Mesenteric fat pad (tissue), 1 donor: Measurements from ENCODE around the gene HES1. TPM values are rescaled to one million over a fixed set of nuclear protein-coding genes. Genes with fewer than 3 reads are reported as not detected.
A peak's percentile ranks its signal among the peaks of the same experiment; 100 is the strongest.
"Not testable (repeated sequence)": the region's sequence is repeated elsewhere in the genome, so short reads cannot be mapped to it uniquely, and the experiment has no call there.

Experiments used
- DNase-seq: peaks from one replicate; pipeline ENCODE4 v3.0.0-alpha.2; 2020; ENCODE audit warnings: low spot score
- total RNA-seq: library from RNA; stranded (reverse); fragmentation: NEBNext Ultra II Directional; extraction: Animal tissue kit (Norgen Biotek cat#: 25700); gene quantifications from one replicate; pipeline ENCODE4 v1.2.1, GENCODE V29; 2021
- donor health status: DM: yes; HTN: yes; CAD: no.

Gene HES1
- total RNA-seq, 1 donor from 2014 or later: 38.9 TPM

GRCh38 chr3:194139814-194140391 is 4.0 kb downstream of the HES1 start:
- DNase-seq: no peak

DNA sequence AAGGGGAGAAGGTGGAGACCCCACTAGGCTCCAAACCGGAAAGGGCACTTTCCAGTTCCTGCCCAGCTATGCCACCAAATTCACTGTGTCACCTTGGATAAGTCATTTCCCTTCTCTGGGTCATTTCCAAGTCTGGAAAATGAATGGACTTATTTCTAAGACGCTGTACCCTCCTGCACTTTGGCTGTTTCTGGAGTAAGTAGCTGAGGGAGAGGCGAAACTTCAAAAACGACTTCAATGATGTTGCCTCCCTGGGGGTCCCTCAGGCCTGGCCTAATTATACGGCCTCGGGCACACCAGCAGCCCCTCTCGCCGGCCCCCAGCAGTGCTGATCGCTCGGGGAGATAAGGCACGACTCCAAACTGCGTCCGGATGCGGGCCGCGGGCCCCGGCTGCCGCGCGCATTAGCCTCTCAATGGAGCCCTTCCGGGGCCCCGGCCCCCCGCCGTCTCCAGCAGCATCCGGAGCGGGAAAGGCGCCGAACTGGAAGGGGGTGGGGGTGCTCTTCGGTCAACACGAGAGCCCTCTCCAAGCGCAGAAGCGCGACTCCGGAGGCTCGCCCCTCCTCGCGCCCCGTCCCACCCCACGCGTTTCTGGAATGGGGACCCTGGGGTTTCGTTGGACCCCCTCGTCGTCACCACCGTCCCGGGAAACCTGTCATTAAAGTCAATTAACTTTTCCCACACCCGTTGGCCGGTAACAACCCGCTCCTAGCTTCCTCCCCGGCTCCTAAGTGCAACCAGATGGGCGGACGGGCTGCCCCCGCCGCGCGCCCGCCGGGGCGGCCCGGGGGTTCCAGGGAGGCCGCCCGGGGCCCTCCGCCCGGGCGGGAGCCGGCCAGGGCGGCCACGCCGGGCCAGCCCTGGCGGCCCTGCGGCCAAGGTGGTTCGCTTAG is 4.8 kb downstream of the HES1 start:
- DNase-seq: no peak

DNA sequence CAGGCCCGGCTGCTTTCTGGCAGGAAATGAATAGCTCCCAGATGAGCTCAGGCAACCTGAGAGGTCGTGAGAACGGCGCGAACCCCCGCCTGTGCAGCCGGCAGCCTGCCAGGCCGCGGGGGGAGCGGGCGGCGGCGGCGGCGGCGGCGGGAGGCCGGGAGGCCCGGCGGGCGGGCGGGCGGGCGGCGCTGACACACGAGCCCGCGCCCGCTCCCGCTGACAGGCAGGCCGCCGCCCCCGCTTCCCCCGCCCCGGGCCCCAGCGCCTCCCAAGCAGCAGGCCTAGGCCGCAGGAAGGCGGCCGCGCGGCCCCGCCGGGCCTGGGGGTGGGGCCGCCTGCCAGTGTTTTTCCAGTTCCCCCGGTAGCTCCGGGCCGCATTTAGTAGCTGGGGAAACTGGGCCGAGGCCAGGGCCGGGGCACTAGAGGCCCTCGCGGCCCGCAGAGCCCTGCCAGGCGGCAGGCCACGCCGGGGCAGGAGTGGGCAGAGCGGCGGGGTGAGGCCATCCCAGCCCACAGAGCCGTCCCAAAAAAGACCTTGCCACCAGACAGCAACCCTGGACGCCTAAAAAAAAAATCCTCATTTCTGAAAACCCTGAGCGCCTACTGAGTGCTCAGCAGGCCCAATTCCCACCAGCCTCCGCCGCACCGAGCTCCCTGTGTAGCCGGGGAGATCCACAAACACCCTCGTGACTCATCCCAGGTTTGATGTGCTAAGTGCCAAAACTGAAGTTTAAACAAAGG is 5.6 kb downstream of the HES1 start:
- DNase-seq: peak; percentile 96

GRCh38 chr3:194142156-194142910 is 6.4 kb downstream of the HES1 start:
- DNase-seq: no peak

DNA sequence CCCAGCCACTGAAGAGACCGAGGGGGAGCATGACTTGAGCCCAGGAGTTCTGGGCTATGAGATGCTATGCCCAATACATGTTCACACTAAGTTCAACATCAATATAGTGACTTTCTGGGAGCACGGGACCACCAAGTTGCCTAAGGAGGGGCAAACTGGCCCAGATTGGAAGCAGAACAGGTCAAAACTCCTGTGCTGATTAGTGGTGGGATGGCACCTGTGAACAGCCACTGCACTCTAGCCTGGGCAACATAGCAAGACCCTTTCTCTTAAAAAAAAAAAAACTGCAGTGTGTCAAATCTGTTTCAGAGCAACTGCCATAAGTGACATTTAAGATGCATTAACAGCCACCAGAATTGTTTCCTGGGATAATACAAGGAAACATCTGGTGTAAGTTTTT is 9.8 kb downstream of the HES1 start:
- no peak for DNase-seq

GRCh38 chr3:194147679-194148078 is 11.7 kb downstream of the HES1 start:
- no peak for DNase-seq

- DNase-seq: no peak
These were observed 12.4 kb downstream of the HES1 start for GRCh38 chr3:194148383-194148782.

DNA sequence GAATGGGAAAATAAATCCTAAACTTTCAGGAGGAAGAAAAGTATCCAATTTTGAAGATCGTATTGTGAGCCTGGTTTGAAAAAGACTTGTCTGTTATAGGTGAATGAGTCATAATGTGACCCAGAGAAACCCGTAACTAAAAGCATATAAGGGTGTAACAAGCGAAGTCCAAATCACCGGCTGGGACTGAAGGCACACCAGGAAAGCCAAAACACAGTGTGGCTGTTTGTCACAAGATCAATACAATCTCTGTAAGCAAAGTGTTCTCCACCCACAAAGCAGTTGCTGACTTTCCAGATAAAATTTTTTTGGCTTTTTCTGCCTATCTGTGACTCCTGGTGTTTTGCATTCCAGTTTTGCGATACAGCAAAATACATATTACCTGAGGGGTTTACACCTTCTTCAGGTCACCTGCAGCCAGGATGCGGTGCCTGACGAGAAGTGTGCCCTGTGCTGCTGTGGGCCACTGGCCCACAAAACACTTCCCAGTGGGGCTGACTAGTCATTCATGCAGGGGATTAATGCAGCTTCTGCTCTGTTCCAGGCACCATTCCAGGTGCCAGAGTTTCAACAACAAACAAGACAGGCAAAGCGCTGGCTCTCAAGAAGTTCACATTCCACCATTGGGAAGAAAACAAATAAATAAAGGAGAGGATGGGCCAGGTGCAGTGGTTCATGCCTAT is 14.4 kb downstream of the HES1 start:
- DNase-seq: no peak

DNA sequence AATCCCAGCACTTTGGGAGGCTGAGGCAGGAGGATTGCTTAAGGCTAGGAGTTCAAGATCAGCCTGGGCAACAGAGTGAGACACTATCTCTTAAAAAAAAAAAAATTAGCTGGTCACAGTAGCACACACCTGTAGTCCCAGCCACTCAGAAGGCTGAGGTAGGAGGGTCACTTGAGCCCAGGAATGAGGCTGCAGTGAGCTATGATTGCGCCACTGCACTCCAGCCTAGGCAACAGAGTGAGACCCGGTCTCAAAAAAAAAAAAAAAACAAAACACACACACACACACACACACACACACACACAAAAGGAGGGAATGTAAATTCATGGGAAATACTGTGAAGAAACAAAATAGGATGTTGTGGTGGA is 15.0 kb downstream of the HES1 start:
- DNase-seq: not testable (repeated sequence)

- DNase-seq: no peak
These were observed 18.4 kb downstream of the HES1 start for GRCh38 chr3:194154346-194154745.

DNA sequence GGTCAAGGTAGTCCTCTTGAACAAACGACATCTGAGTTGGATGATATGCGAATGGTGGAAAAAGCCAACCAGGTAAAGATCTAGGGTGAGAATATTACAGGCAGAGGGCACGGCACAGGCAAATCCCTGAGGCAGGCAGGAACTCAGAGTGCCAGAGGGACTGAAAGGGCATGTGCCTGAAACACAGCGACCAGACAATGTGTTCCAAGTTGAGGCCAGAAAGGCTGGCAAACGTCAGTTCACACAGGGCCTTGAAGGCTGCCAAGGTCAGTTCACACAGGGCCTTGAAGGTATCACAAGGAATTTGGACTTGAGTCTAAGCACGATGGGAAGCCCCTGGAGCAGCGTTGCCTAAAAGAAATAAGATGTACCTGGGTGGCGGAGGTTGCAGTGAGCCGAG is 20.1 kb downstream of the HES1 start:
- DNase-seq: no peak

DNA sequence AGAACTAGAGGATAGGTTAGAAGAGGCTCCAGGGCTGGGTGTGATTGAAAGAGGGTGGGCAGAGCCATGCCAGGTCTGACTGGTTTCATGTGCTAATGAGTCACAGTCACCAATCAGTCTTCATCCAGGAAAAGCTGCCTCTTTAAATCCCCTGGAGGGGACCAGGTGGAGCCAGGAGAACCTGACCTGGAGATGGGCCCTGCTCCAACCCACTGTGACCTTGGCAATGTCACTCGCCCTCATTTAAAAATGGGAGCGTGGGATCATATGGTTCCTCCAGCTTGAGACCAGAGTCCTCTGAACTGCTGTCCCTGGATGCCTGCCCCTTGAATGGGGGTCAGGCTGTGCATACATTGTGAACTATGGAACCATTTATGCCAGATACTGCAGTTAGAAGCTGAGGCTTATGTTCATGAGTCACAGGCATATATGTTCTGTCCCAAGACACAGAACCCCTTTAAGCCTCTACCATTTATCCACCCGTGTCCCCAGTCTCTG is 23.0 kb downstream of the HES1 start:
- DNase-seq: no peak

DNA sequence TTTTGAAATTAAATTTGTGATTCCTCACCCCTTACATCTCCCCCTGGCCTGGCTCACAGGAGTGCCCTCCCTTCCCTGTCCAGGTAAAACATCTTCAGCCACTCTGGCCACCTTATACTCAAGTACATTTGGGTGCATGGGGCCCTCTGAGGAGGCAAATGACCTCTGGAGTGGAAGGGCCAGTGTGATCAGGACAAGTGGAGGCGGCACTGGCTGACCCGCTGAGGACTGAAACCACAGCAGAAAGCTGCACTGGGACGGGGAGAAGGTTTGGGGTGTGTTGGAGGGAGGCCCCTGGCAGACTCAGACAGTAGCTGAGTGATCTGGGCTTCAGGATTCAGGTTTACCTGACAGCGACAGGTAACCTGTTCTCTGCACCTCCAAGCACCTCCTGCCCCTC is 24.2 kb downstream of the HES1 start:
- DNase-seq: no peak

GRCh38 chr3:194161131-194162045 is 25.4 kb downstream of the HES1 start:
- DNase-seq: no peak

- no peak for DNase-seq
These were observed 26.2 kb downstream of the HES1 start for GRCh38 chr3:194162070-194162678.

GRCh38 chr3:194162817-194163584 is 27.1 kb downstream of the HES1 start:
- no peak for DNase-seq

GRCh38 chr3:194163697-194164096 is 27.7 kb downstream of the HES1 start:
- no peak for DNase-seq

- no peak for DNase-seq
These were observed 28.9 kb downstream of the HES1 start for GRCh38 chr3:194164861-194165260.
